Activated CD4-positive, alpha-beta T cell treated with anti-CD3 and anti-CD28 coated beads for 4 hours (primary cell): ENCODE measurements around the gene MBD3L1.

Experiments used
- DNase-seq, 2 donors: peaks; one replicate each; pipeline ENCODE4 v3.0.0-alpha.2; 2020

MBD3L1 gene

GRCh38 chr19:8881512-8881911, 49.3 kb downstream of the MBD3L1 start:
- no peak for DNase-seq

DNA sequence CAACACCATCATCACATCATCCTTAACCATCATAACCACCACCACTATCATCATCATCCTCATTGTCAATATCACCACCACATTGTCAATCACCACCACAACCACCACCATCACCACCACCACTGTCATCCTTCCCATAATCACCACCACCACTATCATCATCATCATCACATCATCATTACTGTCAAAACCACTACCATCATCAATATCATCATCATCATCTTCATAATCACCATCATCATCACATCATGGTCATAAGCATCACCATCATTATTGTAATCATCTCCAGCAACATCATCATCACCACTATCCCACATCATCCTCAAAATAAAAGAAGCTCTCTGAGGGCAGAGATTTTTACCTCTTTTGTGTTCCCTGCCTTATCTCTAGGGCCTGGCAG, 52.2 kb downstream of the MBD3L1 start:
- no peak for DNase-seq

GRCh38 chr19:8887364-8887763, 55.2 kb downstream of the MBD3L1 start:
- no peak for DNase-seq

DNA sequence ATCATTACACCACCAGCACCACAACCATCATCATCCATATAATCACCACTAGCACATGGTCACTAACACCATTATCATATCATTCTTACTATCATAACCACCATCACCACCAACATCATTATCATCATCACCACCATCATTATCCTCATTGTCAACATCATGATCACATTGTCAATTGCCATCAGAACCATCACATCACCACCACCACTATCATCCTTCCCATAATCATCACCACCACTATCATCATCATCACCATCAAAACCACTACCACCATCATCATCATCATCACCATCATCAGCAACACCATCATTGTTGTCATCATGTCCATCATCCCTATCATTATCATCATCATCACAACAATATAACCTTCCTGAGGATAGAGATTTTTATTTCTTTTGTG, 58.1 kb downstream of the MBD3L1 start:
- no peak for DNase-seq
